Kidney (tissue), 14 donors: ENCODE data around the gene POFUT1. TPM values are rescaled to one million over a fixed set of nuclear protein-coding genes. Genes with fewer than 3 reads are reported as not detected.
"Not testable (repeated sequence)": the region's sequence is repeated elsewhere in the genome, so short reads cannot be mapped to it uniquely, and the experiment has no call there.

Experiments
- DNase-seq, 5 donors: peaks; one replicate each; pipeline ENCODE4 v3.0.0-alpha.2; 2013 to 2020
- FAIRE-seq: peaks from 2 replicates; lab custom pipeline; 2012; peaks lifted over from hg19 to GRCh38; lab: Jason Lieb, UNC
- H3K27ac ChIP-seq, 2 donors: one replicate each; pipeline ENCODE4 v1.7.0; 2013; ENCODE audit warnings: low read depth in 2 of 2, low read length in 2 of 2, inconsistent platforms in 1 of 2
- H3K27me3 ChIP-seq: one replicate; pipeline ENCODE4 v1.7.1; 2013; ENCODE audit warnings: low read length, inconsistent platforms; ENCODE audit not compliant: control insufficient read depth, insufficient read depth
- H3K36me3 ChIP-seq, 3 donors: one replicate each; pipeline versions ENCODE4 v1.7.0 to v1.7.1; 2013; ENCODE audit warnings: low read length in 3 of 3, control low read depth in 1 of 3, inconsistent platforms in 1 of 3; ENCODE audit not compliant: insufficient read depth in 3 of 3, control insufficient read depth in 2 of 3
- H3K4me1 ChIP-seq, 3 donors: one replicate each; pipeline versions ENCODE4 v1.7.0 to v1.7.1; 2013; ENCODE audit warnings: low read length in 3 of 3, inconsistent platforms in 1 of 3, low read depth in 1 of 3; ENCODE audit not compliant: control insufficient read depth in 2 of 3, insufficient read depth in 2 of 3
- H3K4me3 ChIP-seq, 3 donors: one replicate each; pipeline versions ENCODE4 v1.7.0 to v1.8.1; 2013; ENCODE audit warnings: low read length in 3 of 3, control low read depth in 1 of 3, inconsistent platforms in 1 of 3
- H3K9ac ChIP-seq, 3 donors: one replicate each; pipeline versions ENCODE4 v1.7.0 to v1.7.1; 2013; ENCODE audit warnings: low read length in 3 of 3, control low read depth in 1 of 3, inconsistent platforms in 1 of 3
- H3K9me3 ChIP-seq, 3 donors: one replicate each; pipeline versions ENCODE4 v1.7.0 to v1.7.1; 2013; ENCODE audit warnings: low read length in 3 of 3, control low read depth in 1 of 3, inconsistent platforms in 1 of 3; ENCODE audit not compliant: control insufficient read depth in 2 of 3, insufficient read depth in 1 of 3
- intact Hi-C: fragments of 100-400 bp; cut with DNase I; formaldehyde crosslinking; loops from one replicate; pipeline ENCODE4 v1.11.1; 2022
- polyA plus RNA-seq: library from polyadenylated mRNA; stranded (reverse); fragments of 350-450 nt; fragmentation: Illumina TruSeq; extraction: RNeasy Lipid Tissue Mini Kit (QIAGEN cat#74804); gene quantifications from one replicate; pipeline ENCODE4 v1.2.3, GENCODE V29; 2014; ENCODE audit warnings: low read depth, low replicate concordance; ENCODE audit not compliant: insufficient read depth
- total RNA-seq: library from RNA; stranded (reverse); fragmentation: NEBNext Ultra II Directional; extraction: Animal tissue kit (Norgen Biotek cat#: 25700); gene quantifications from one replicate; pipeline ENCODE4 v1.2.1, GENCODE V29; 2021
- TF ChIP-seq, protein P1 (sequence below): IDR thresholded peaks from 3 replicates; pipeline ENCODE4 v1.5.1; 2012; ENCODE audit warnings: mild to moderate bottlenecking, moderate library complexity, borderline replicate concordance; ENCODE audit not compliant: insufficient read depth; ENCODE audit errors: extremely low read depth
- donor health status: control.
- donor health status: control.
- donor health status: control.
- donor health status: control.
- donor health status: control.
- donor health status: DM: yes; HTN: yes; CAD: no.
- donor health status: Normal renal cell carcinoma (clear cell type).

POFUT1 gene
- total and polyA plus RNA-seq, 2 donors from 2014 or later: 16.7 to 36.7 TPM

DNA sequence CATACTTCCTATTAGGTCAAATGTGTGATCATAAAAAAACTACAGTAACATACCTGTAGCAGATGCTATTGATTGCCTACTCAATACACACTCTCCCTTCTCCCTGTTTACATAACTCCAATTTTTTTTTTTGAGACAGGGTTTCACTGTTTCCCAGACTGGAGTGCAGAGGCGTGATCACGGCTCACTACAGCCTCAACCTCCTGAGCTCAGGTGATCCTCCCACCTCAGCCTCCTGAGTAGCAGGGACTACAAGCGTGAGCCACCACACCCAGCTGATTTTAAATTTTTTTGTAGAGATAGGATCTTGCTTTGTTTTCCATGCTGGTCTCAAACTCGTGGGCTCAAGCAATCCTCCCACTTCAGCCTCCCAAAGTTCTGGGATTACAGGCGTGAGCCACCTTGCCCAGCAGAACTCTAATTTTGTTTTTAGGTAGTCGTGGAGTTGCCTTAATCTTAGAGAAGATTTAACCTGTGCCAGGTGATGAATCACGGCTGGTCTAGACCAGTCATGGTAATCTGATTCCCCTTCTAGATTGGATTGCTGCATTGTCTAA, 55.8 kb downstream of the POFUT1 start:
- H3K9me3 ChIP-seq: no peaks in the 10 kb centered on the region
- H3K27me3 ChIP-seq: no peaks in the 10 kb centered on the region
- H3K27ac ChIP-seq: no peak overlapping the region
- TF ChIP-seq, protein P1, sequence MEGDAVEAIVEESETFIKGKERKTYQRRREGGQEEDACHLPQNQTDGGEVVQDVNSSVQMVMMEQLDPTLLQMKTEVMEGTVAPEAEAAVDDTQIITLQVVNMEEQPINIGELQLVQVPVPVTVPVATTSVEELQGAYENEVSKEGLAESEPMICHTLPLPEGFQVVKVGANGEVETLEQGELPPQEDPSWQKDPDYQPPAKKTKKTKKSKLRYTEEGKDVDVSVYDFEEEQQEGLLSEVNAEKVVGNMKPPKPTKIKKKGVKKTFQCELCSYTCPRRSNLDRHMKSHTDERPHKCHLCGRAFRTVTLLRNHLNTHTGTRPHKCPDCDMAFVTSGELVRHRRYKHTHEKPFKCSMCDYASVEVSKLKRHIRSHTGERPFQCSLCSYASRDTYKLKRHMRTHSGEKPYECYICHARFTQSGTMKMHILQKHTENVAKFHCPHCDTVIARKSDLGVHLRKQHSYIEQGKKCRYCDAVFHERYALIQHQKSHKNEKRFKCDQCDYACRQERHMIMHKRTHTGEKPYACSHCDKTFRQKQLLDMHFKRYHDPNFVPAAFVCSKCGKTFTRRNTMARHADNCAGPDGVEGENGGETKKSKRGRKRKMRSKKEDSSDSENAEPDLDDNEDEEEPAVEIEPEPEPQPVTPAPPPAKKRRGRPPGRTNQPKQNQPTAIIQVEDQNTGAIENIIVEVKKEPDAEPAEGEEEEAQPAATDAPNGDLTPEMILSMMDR: no peak
- H3K4me3 ChIP-seq: no peak overlapping the region
- DNase-seq (no peak), FAIRE-seq (no peak)
- H3K9ac ChIP-seq: no peak overlapping the region
- intact Hi-C loops: no loop called here
- H3K36me3 ChIP-seq: no peaks in the 10 kb centered on the region
- H3K4me1 ChIP-seq: no peaks in the 10 kb centered on the region

DNA sequence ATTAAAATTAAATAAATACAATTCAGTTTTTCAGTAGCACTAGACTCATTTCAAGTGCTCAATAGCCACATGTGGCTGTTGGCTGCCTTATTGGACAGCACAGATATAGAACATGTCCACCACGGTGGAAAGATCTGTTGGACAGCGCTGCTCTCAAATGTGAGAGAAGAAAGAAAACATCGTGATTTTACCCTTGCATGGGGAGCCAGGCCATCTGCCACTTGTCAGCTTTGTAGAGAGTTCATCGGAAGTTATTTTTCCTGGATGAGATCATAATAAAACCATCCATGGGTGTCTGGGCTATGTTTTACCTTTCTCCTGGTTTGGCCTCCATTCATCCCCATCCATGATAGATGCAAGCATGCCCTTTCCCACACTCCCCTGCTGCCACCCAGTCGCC, 63.9 kb downstream of the POFUT1 start:
- Histone ChIP-seq H3K4me3 (no peak overlapping the region), H3K9me3 (no peaks in the 10 kb centered on the region), H3K4me1 (no peaks in the 10 kb centered on the region), H3K27ac (no peak overlapping the region), H3K36me3 (no peaks in the 10 kb centered on the region), H3K27me3 (no peaks in the 10 kb centered on the region), H3K9ac (no peak overlapping the region)
- FAIRE-seq: no peak
- no peak for DNase-seq
- intact Hi-C loops: no loop called here
- TF ChIP-seq, protein P1: no peak

DNA sequence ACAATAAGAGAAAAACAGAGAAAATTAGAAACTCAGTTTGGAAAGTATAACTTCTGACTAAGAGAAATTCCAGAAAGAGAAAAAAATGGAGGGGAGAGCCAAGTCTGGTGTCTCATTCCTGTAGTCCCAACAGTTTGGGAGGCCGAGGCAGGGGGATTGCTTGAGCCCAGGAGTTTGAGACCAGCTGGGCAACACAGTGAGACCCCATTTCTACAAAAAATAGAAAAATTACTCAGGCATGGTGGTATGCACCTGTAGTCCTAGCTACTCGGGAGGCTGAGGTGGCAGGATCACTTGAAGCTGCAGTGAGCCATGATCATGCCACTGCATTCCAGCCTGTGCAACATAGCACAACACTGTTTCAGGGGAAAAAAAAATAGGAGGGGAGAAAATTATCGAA, 66.7 kb downstream of the POFUT1 start:
- Histone ChIP-seq H3K27me3 (no peaks in the 10 kb centered on the region), H3K9ac (no peak overlapping the region), H3K4me1 (peaks cover 0 to 7% (median 7%) of the 10 kb centered on the region in 3 donors), H3K9me3 (no peaks in the 10 kb centered on the region), H3K4me3 (no peak overlapping the region), H3K36me3 (no peaks in the 10 kb centered on the region), H3K27ac (no peak overlapping the region)
- no peak for DNase-seq
- FAIRE-seq: no peak
- TF ChIP-seq, protein P1: no peak
- intact Hi-C loops: no loop called here

DNA sequence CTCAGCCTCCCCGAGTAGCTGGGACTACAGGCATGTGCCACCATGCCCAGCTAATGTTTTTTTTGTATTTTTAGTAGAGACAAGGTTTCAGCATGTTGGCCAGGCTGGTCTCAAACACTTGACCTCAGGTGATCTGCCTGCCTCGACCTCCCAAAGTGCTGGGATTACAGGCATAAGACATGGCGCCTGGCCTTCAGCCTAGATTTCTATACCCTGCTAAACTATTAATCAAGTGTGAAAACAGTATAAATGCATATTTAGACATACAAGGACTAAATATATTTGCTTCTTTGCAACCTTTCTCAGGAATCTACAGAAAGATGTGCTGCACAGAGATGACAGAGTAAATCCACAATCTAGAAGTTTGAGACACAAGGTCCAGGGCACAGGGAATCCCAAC, 67.5 kb downstream of the POFUT1 start:
- H3K4me1 ChIP-seq, H3K36me3 ChIP-seq, DNase-seq, FAIRE-seq, H3K4me3 ChIP-seq, intact Hi-C loops, H3K27ac ChIP-seq, H3K9ac ChIP-seq, H3K27me3 ChIP-seq, H3K9me3 ChIP-seq: not testable (repeated sequence)
